RWPE2 (cell line): Measurements from ENCODE around the gene SKAP2.

Experiments
- ATAC-seq: fragments of 200-7000 bp; cut with Tn5 transposase; 3 replicates; pipeline ENCODE4 v1.9.1; 2021; ENCODE audit warnings: low read depth
- DNase-seq: peaks from one replicate; pipeline ENCODE4 v3.0.0-alpha.2; 2020; ENCODE audit warnings: low spot score
- H3K27ac ChIP-seq: fragments of 450-650 bp; 2 replicates; pipeline ENCODE4 v1.5.1; 2017; ENCODE audit warnings: mild to moderate bottlenecking; ENCODE audit not compliant: poor library complexity, severe bottlenecking
- H3K27me3 ChIP-seq: fragments of 250-450 bp; sonication (Bioruptor Pico); 2 replicates; pipeline ENCODE4 v1.5.1; 2021; ENCODE audit warnings: mild to moderate bottlenecking, moderate library complexity; ENCODE audit not compliant: insufficient read depth, poor library complexity, severe bottlenecking
- H3K36me3 ChIP-seq: fragments of 250-450 bp; sonication (Bioruptor Pico); 2 replicates; pipeline ENCODE4 v1.5.1; 2020; ENCODE audit warnings: low read depth, mild to moderate bottlenecking, moderate library complexity
- H3K4me1 ChIP-seq: fragments of 250-450 bp; sonication (Bioruptor Pico); 2 replicates; pipeline ENCODE4 v1.5.1; 2021; ENCODE audit warnings: mild to moderate bottlenecking, moderate library complexity; ENCODE audit not compliant: insufficient read depth, poor library complexity, severe bottlenecking
- H3K4me3 ChIP-seq: fragments of 250-450 bp; sonication (Bioruptor Pico); 2 replicates; pipeline ENCODE4 v1.5.1; 2021; ENCODE audit warnings: mild to moderate bottlenecking, moderate library complexity; ENCODE audit not compliant: severe bottlenecking
- H3K9me3 ChIP-seq: fragments of 250-450 bp; sonication (Bioruptor Pico); 2 replicates; pipeline ENCODE4 v1.5.1; 2021; ENCODE audit warnings: mild to moderate bottlenecking, moderate library complexity; ENCODE audit not compliant: severe bottlenecking
- TF ChIP-seq, protein P1 (sequence below): fragments of 450-650 bp; IDR thresholded peaks from one replicate; pipeline ENCODE4 v1.5.1; 2017; ENCODE audit warnings: mild to moderate bottlenecking, moderate library complexity; ENCODE audit not compliant: poor library complexity, severe bottlenecking

SKAP2 gene

DNA sequence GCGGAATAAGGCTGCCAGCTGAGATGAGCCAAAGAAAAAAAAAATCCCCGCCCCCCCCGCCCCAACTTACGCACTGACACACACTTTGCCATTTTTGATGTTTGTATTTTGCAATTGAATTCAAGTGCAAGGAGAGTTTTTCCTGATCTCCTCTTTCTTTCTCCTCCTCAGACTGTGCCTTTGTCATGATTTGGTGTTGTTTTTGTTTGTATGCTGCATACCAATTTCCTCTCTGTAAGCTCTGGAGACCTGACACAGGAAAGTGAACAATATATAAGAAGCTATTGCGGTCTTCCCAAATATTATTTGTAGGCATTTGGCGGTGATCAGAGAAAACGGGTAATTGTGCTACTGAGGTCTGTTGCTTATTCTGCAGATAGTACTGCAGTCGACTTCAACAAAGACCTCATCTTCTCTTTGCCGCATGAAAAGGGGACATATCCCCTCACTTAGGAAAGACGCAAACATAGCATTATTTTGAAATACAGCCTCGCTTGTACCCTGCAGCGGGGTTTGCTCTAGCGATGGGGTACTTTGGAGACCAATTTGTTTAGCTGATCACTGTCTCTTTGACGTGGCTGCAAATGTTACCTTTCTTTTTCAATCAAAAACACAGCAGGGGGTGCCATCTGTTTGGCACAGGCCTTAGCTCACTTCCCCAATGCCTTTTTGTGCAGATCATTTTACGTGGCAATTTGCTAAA lies 206.6 kb downstream of the SKAP2 start:
- no peaks in the 10 kb centered on the region for H3K27me3 ChIP-seq
- no peaks in the 10 kb centered on the region for H3K9me3 ChIP-seq
- TF ChIP-seq, protein P1, sequence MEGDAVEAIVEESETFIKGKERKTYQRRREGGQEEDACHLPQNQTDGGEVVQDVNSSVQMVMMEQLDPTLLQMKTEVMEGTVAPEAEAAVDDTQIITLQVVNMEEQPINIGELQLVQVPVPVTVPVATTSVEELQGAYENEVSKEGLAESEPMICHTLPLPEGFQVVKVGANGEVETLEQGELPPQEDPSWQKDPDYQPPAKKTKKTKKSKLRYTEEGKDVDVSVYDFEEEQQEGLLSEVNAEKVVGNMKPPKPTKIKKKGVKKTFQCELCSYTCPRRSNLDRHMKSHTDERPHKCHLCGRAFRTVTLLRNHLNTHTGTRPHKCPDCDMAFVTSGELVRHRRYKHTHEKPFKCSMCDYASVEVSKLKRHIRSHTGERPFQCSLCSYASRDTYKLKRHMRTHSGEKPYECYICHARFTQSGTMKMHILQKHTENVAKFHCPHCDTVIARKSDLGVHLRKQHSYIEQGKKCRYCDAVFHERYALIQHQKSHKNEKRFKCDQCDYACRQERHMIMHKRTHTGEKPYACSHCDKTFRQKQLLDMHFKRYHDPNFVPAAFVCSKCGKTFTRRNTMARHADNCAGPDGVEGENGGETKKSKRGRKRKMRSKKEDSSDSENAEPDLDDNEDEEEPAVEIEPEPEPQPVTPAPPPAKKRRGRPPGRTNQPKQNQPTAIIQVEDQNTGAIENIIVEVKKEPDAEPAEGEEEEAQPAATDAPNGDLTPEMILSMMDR: no peak
- peaks cover 8% of the 10 kb centered on the region for H3K4me1 ChIP-seq
- ATAC-seq (no peak), DNase-seq (no peak)
- no peak overlapping the region for H3K4me3 ChIP-seq
- no peaks in the 10 kb centered on the region for H3K36me3 ChIP-seq
- H3K27ac ChIP-seq: no peak overlapping the region

DNA sequence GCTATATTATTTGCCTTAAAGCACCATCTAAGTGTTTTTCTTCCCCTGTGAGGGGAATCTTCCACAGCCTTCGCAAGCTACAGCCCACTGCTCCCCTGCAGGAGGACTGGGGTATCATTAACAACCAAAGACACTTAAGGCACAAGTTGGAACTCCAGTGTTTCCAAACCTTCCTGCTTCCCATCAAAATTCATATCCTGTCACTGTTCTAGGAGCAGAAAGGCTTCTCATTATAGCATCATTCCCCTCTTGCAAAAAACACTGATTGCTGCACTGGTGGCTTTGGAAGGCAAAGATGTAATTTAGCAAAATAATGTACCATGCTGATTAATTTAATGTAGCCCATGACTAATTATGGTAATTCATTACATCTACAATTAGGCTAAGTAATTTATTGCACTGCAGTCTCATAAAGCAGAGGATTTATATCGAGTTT lies 207.2 kb downstream of the SKAP2 start:
- Histone ChIP-seq H3K4me1 (peaks cover 8% of the 10 kb centered on the region), H3K36me3 (no peaks in the 10 kb centered on the region), H3K27ac (no peak overlapping the region), H3K9me3 (no peaks in the 10 kb centered on the region), H3K4me3 (no peak overlapping the region), H3K27me3 (no peaks in the 10 kb centered on the region)
- TF ChIP-seq, protein P1: no peak
- no peak for DNase-seq
- ATAC-seq: no peak

DNA sequence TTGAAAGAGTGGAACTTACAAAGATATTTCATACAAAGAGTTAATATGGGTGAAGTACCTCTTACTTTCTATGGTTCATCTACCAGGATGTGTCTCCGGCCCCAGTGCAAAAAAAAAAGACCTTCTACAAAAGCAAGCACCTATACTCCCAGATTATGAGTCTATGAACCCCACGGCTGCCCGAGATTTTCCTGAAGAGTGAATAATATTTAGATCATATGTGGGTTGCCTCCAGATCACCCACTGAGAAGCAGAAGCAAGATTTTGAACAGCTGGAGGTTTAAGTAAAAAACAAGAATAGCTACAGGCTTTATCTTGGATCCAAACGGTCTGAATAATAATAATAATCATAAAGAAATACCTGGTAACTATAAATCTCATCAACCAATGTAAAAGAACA lies 207.7 kb downstream of the SKAP2 start:
- TF ChIP-seq, protein P1: no peak
- no peak overlapping the region for H3K4me3 ChIP-seq
- no peaks in the 10 kb centered on the region for H3K27me3 ChIP-seq
- DNase-seq (no peak), ATAC-seq (no peak)
- no peaks in the 10 kb centered on the region for H3K36me3 ChIP-seq
- no peak overlapping the region for H3K27ac ChIP-seq
- H3K9me3 ChIP-seq: no peaks in the 10 kb centered on the region
- H3K4me1 ChIP-seq: peaks cover 8% of the 10 kb centered on the region

DNA sequence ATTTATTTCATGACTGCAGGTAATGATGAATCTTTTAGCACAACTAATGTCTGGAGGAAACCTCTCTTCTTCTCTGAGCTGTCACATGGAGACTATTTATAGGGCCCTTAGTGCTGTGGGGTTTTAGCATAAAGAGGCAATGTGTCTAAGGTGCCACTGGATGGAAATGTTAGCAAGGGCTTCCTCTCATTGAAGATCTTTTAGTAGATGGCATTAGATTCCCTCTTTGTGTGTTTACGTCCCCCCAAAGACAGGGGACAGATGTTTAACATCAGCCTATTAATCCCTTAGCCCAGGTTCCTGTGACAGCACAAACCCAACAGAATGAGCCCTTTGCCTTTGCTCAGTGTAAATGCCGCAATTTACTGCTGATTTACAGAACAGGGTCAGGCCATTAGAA lies 208.6 kb downstream of the SKAP2 start:
- ATAC-seq (no peak), DNase-seq (no peak)
- TF ChIP-seq, protein P1: no peak
- peaks cover 8% of the 10 kb centered on the region for H3K4me1 ChIP-seq
- no peaks in the 10 kb centered on the region for H3K36me3 ChIP-seq
- H3K9me3 ChIP-seq: no peaks in the 10 kb centered on the region
- no peak overlapping the region for H3K4me3 ChIP-seq
- no peak overlapping the region for H3K27ac ChIP-seq
- no peaks in the 10 kb centered on the region for H3K27me3 ChIP-seq
